Activated CD8-positive, alpha-beta memory T cell treated with anti-CD3 and anti-CD28 coated beads for 4 hours (primary cell): Measurements from ENCODE around the gene KANK4.
"Not testable (repeated sequence)": the region's sequence is repeated elsewhere in the genome, so short reads cannot be mapped to it uniquely, and the experiment has no call there.

ENCODE experiments used
- DNase-seq, 2 donors: peaks; one replicate each; pipeline ENCODE4 v3.0.0-alpha.2; 2020; ENCODE audit warnings: low read depth in 2 of 2

The KANK4 gene

GRCh38 chr1:62271948-62272728 is 47.1 kb downstream of the KANK4 start:
- peak in 1 of 2 donors; percentile 0 for DNase-seq

- no peak for DNase-seq
Measured at GRCh38 chr1:62271134-62271533, 48.1 kb downstream of the KANK4 start.

GRCh38 chr1:62269851-62270495 is 49.3 kb downstream of the KANK4 start:
- no peak for DNase-seq

- no peak for DNase-seq
Measured at GRCh38 chr1:62269439-62269838, 49.8 kb downstream of the KANK4 start.

- DNase-seq: no peak
Measured at GRCh38 chr1:62268315-62268714, 50.9 kb downstream of the KANK4 start.

- DNase-seq: no peak
Measured at GRCh38 chr1:62265956-62266935, 53.0 kb downstream of the KANK4 start.

GRCh38 chr1:62263814-62264353 is 55.4 kb downstream of the KANK4 start:
- DNase-seq: no peak

GRCh38 chr1:62263006-62263813 is 56.0 kb downstream of the KANK4 start:
- DNase-seq: no peak

- no peak for DNase-seq
Measured at GRCh38 chr1:62260688-62261087, 58.5 kb downstream of the KANK4 start.

GRCh38 chr1:62259551-62259950 is 59.7 kb downstream of the KANK4 start:
- no peak for DNase-seq

GRCh38 chr1:62250126-62250726 is 69.0 kb downstream of the KANK4 start:
- DNase-seq: no peak

- no peak for DNase-seq
Measured at GRCh38 chr1:62247391-62248168, 71.7 kb downstream of the KANK4 start.

- DNase-seq: no peak
Measured at GRCh38 chr1:62245201-62245600, 74.0 kb downstream of the KANK4 start.

- DNase-seq: not testable (repeated sequence)
Measured at GRCh38 chr1:62244380-62244779, 74.9 kb downstream of the KANK4 start.

GRCh38 chr1:62241371-62242131 is 77.7 kb downstream of the KANK4 start:
- no peak for DNase-seq

GRCh38 chr1:62240651-62241370 is 78.4 kb downstream of the KANK4 start:
- no peak for DNase-seq

GRCh38 chr1:62239652-62240403 is 79.4 kb downstream of the KANK4 start:
- not testable (repeated sequence) for DNase-seq

- no peak for DNase-seq
Measured at GRCh38 chr1:62238507-62238906, 80.7 kb downstream of the KANK4 start.
